Stimulated activated CD4-positive, alpha-beta T cell treated with anti-CD3 and anti-CD28 coated beads, Interleukin-15, amount 100 ng/mL, for 1 hour (primary cell): Measurements from ENCODE around the gene THSD7B.

Experiments
- DNase-seq, 2 donors: peaks; one replicate each; pipeline ENCODE4 v3.0.0-alpha.2; 2020; ENCODE audit warnings: low read depth in 1 of 2, low spot score in 1 of 2

THSD7B gene

GRCh38 chr2:137348301-137348700, 583.0 kb downstream of the THSD7B start:
- no peak for DNase-seq

DNA sequence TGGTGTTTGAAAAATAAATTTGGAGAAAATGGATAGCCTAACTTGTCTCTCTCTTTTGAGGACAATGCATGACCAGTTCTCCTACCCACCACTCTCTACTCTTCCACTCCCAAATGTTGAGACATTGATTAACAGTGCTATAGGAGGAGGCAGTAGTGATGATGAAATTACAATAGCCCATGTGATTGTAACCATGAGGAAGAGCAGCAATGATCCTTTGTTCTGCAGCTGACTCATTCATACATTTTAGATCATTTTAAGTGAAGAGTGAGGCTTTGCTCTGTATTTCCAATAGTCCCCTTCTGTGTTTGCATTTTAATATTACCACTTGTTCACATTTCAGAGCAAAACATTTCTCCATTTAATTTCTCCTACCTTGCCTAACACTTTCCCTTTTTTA, 592.3 kb downstream of the THSD7B start:
- no peak for DNase-seq

- DNase-seq, result no peak
Measured at GRCh38 chr2:137367361-137367760, 602.0 kb downstream of the THSD7B start.

DNA sequence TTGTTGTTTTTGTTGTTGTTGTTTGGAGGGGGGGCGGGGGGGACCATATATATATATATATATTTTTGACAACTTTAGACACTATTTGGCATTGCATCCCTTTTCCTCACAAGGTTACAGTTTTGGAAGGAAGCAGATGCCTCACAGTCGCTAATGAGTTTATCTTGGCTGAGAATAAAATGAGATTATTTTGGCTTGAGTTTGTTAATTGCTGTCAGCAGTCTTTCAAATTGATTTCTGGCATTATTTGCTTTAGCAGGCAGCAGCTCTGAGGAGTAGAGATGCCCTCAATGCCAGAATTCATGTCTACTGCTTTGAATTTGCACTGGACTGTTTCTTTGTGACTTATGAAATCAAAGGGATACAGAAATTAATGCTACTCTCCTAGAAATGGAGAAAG, 603.8 kb downstream of the THSD7B start:
- DNase-seq, result no peak

GRCh38 chr2:137379186-137379585, 613.8 kb downstream of the THSD7B start:
- no peak for DNase-seq

DNA sequence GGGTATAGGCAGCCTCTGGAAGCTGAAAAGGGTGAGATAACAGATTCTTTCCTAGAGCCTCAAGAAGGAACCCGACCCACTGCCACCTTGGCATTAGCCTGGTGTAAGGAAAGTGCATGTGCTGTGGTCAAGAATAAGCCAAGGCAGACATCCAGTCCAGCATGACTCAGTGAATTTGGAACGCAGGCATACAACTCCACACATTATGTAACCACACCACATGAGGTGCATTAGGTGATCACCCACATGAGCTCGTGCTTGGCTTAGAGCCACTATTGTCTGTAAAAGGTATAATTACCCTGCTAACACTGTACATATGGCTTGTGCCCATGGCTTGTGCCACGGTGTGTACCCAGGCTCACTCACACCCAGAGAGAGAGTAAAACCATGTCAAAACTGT, 615.3 kb downstream of the THSD7B start:
- no peak for DNase-seq

DNA sequence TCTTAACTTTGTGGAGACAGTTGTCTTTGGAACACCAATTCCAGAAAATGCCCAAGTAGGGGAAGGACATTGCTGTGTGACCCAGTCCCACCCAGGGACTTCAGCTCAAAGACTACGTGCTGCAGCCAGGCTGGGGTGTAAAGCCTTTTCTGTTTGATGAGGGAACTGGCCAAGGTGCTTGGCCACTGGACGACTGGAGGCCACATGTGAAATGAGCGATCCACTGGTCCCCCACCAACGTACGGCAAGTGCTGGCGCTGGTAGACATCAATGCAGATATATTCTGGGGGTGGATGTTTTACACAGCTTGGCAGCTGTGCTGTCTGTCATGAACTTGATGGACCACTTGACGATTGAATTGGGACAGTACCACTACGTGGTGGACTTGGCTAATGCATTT, 616.4 kb downstream of the THSD7B start:
- no peak for DNase-seq

DNA sequence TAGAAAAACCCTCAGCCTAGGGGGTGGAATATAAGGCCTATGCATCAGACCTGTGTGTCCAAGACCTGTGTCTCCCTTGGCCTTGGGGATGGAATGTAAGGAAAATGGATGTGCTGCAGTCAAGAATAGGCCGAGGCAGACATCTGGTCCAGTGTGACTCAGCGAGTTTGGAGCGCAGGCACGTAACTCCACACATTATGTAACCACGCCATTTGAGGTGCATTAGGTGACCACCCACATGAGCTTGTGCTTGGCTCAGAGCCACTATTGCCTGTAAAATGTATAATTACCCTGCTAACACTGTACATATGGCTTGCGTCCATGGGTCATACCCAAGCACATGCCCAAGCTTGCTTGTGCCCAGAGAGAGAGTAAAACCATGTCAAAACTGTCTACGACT, 618.0 kb downstream of the THSD7B start:
- no peak for DNase-seq

DNA sequence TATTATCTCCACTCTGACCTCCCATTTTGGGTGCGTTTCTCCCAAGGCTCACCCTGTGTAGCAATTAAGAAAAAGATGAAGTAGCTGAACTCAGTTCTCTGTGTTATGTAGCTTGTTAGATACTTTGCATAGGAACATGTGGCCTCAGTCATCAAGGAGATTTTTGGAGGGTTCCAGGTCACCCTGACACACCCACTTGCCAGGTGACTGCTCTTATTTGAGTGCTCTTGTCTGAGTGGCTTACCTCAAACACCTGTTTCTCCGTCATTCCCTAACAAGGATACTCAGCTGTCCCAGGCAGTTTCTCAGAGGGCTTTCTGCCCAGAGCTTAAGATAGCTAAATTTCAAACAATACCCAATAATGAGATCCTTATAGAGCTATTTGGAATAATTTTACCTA, 621.7 kb downstream of the THSD7B start:
- no peak for DNase-seq

- no peak for DNase-seq
Measured at GRCh38 chr2:137405496-137405895, 640.2 kb downstream of the THSD7B start.

- DNase-seq, result no peak
Measured at GRCh38 chr2:137411585-137411984, 646.2 kb downstream of the THSD7B start.

- DNase-seq, result no peak
Measured at GRCh38 chr2:137420744-137421143, 655.4 kb downstream of the THSD7B start.

- DNase-seq, result no peak
Measured at GRCh38 chr2:137435162-137435561, 669.8 kb downstream of the THSD7B start.

DNA sequence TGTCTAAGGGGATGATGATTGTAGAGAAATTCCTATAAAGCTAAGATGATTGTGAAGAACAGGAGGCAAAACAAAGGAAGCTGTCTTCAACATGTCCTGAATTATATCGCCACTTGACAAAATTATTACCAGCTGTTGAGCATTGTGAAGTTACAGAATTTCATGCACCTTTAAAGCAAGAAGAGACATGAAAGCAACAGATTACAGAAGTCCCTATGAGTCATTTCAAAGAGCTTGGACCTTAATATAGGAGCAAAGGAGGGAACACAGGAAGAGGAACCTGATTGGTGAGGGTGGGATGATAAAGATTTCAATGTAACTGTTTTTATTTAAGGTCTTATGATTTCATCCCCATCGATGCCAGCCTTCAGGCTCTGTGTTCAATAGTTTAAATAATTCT, 672.0 kb downstream of the THSD7B start:
- DNase-seq, result no peak

DNA sequence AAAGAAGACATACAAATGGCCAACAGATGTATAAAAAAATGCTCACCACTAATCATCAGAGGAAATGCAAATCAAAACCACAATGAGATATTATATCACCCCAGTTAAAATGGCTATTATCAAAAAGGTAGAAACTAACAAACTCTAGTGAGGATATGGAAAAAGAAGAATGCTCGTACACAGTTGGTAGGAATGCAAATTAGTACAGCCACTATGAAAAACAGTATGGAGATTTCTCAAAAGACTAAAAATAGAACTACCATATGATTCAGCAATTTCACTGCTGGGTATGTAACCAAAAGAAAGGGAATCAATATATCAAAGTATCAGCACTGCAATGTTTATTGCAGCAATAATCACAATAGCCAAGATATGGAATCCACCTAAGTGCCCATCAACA, 679.6 kb downstream of the THSD7B start:
- DNase-seq, result no peak

DNA sequence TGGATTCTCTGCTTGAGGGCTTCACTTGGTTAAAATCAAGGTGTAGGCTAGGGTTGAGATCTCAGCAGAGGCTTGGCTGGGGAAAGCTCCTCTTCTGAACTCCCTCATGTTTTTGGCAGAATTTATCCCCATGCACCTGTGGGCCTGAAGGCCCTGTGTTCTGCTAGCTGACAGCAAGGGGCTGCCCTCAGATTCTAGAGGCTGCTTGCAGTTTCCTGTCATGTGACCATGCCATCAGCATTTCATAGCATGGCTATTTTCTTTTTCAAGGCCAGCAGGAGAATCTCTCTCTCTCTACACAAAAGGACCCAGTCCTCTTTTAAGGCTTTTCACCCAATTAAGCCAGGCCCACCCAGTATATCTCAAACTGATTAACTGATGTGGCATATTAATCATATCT, 684.1 kb downstream of the THSD7B start:
- DNase-seq, result no peak

DNA sequence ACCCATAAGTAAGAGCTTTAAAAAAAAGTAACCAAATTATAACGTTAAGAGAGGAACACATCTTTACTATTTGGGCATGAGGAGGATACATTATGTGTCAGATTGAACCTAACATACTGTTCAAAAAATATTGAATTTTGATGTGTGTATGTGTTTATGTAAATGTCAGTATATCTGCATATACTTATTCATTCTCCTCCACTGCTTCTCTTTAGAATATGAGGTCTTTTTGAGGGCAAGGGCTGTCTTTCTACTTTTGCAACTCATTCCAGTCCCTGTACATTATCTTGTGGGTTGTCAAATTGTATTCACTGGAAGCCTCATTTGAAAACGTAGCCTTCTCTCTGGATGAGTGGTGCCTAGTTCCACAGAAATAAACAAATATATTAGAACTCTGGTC, 689.5 kb downstream of the THSD7B start:
- DNase-seq, result no peak

GRCh38 chr2:137467246-137467862, 702.0 kb downstream of the THSD7B start:
- no peak for DNase-seq

GRCh38 chr2:137493261-137493660, 727.9 kb downstream of the THSD7B start:
- no peak for DNase-seq

GRCh38 chr2:137500599-137500998, 735.3 kb downstream of the THSD7B start:
- DNase-seq, result no peak

DNA sequence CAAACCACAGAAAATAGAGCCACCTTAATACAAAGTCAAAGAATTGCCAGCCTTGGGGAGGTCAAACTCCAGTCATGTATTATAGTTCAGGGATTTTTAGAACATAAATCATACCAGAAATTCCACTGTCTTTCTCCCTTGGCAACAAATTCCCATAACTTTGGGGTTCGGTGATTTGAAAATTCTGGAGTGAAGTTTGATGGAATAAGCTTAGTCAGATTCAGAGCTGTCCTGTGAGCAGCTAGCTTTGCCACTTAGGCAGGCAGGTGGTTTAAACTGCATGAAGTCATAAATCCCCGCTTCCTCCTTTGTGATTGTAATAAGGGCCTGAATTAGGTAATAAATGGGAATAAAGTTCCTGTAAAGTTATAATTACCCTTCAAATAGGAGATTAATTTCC, 741.9 kb downstream of the THSD7B start:
- DNase-seq, result no peak

DNA sequence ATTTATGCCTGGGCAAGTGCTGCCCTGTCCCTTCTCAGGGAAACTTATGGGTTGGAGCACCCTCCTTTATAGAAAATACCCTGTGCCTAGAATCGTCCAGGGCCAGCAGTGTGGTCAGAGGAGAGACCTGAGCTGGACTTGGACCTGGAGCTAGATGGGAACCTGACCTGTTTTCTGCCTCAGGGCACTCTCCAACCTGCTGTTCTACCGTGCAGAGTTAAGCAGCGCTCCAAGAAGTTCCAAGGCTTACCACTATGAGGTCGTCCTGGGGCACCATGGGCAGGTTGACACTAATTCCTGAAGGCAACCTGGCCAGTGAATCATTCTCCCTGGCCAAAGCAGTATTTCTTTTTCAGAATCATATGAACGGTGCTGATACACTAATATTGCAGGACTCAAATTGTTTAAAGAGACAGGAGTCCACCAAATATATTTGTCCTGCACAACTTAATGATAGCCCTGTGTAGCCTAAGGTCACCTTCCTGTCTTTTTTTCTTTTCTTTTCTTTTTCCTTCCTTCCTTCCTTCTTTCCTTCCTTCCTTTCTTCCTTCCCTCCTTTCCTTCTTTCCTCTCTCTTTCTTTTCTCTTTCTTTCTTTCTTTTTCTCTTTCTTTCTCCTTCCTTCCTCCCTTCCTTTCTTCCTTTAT, 743.5 kb downstream of the THSD7B start:
- DNase-seq, result no peak

DNA sequence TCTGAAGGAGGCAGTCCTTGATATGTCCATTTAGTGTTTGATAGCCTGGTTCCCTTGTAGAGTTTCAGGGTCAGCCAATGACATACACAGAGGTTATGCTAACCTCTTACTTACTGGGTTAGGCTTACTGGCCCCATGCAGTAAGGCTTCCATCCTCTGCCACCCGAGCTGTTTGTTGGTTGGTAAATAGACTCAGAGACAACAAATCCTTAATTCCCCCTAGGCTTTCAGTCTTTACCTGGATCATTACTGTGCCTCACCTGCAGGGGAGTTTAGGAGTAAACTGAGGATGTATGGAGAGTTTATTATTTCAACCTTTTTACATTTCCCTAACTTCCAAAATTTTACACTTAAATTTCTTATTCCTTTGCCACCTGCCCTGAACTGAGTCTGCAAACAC, 746.2 kb downstream of the THSD7B start:
- no peak for DNase-seq
